Ishikawa (cell line): ENCODE results near the gene SERINC5.

Experiments
- CEBPB ChIP-seq: IDR thresholded peaks from 2 replicates; pipeline ENCODE4 v1.6.1; 2012
- CREB1 ChIP-seq: IDR thresholded peaks from 2 replicates; pipeline ENCODE4 v1.6.1; 2012; ENCODE audit warnings: low read depth
- EP300 ChIP-seq: IDR thresholded peaks from 2 replicates; pipeline ENCODE4 v1.6.1; 2012; ENCODE audit warnings: borderline replicate concordance
- MAX ChIP-seq: IDR thresholded peaks from 2 replicates; pipeline ENCODE4 v1.6.1; 2012
- NFIC ChIP-seq: IDR thresholded peaks from 2 replicates; pipeline ENCODE4 v1.6.1; 2012
- RAD21 ChIP-seq: IDR thresholded peaks from 2 replicates; pipeline ENCODE4 v1.6.1; 2012; ENCODE audit warnings: low read depth
- REST ChIP-seq: IDR thresholded peaks from 2 replicates; pipeline ENCODE4 v1.6.1; 2012; ENCODE audit warnings: low read depth, mild to moderate bottlenecking
- TAF1 ChIP-seq: IDR thresholded peaks from 2 replicates; pipeline ENCODE4 v1.6.1; 2012; ENCODE audit warnings: low read depth, mild to moderate bottlenecking
- TCF12 ChIP-seq: IDR thresholded peaks from 2 replicates; pipeline ENCODE4 v1.6.1; 2012; ENCODE audit warnings: low read depth
- TEAD4 ChIP-seq: IDR thresholded peaks from 2 replicates; pipeline ENCODE4 v1.6.1; 2012
- YY1 ChIP-seq: IDR thresholded peaks from 2 replicates; pipeline ENCODE4 v1.6.1; 2012; ENCODE audit warnings: low read depth
- TF ChIP-seq, protein P1 (sequence below): IDR thresholded peaks from 2 replicates; pipeline ENCODE4 v1.6.1; 2012

GRCh38 chr5:80106916-80107315 is 148.9 kb downstream of the SERINC5 start:
- TF ChIP-seq EP300, result no peak
- no peak for TF ChIP-seq TAF1
- no peak for TF ChIP-seq MAX
- TF ChIP-seq CEBPB, result no peak
- no peak for TF ChIP-seq REST
- no peak for TF ChIP-seq RAD21
- TF ChIP-seq YY1, result no peak
- TF ChIP-seq CREB1, result no peak
- TF ChIP-seq TEAD4, result no peak
- TF ChIP-seq, protein P1, sequence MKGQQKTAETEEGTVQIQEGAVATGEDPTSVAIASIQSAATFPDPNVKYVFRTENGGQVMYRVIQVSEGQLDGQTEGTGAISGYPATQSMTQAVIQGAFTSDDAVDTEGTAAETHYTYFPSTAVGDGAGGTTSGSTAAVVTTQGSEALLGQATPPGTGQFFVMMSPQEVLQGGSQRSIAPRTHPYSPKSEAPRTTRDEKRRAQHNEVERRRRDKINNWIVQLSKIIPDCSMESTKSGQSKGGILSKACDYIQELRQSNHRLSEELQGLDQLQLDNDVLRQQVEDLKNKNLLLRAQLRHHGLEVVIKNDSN, result no peak
- no peak for TF ChIP-seq NFIC
- TF ChIP-seq TCF12, result no peak
